OCI-LY1 (cell line): ENCODE measurements around the gene HLA-DMB.

Source experiments
- H2AFZ ChIP-seq: fragments of 200-600 bp; sonication (generic), shearing (Covaris generic); 2 replicates; pipeline ENCODE4 v1.6.0; 2014; ENCODE audit warnings: antibody characterized with exemption, mild to moderate bottlenecking, low read length
- H3F3A ChIP-seq: fragments of 200-600 bp; sonication (generic), shearing (Covaris generic); 2 replicates; pipeline ENCODE4 v1.6.0; 2014; ENCODE audit warnings: mild to moderate bottlenecking, antibody characterized with exemption, low read length, moderate library complexity; ENCODE audit not compliant: insufficient read depth
- H3K27ac ChIP-seq: fragments of 200-600 bp; sonication (generic); 2 replicates; pipeline ENCODE4 v1.5.1; 2014; ENCODE audit warnings: low read length, mixed run types, mild to moderate bottlenecking, low read depth; ENCODE audit not compliant: poor library complexity, severe bottlenecking
- H3K27me3 ChIP-seq: fragments of 200-600 bp; sonication (generic); 2 replicates; pipeline ENCODE4 v1.6.0; 2014; ENCODE audit warnings: antibody characterized with exemption, mild to moderate bottlenecking, low read length, moderate library complexity; ENCODE audit not compliant: insufficient read depth
- H3K36me3 ChIP-seq: fragments of 200-600 bp; sonication (generic); 2 replicates; pipeline ENCODE4 v1.6.1; 2014; ENCODE audit warnings: mild to moderate bottlenecking, antibody characterized with exemption, low read length, moderate library complexity, mixed read lengths; ENCODE audit not compliant: insufficient read depth
- H3K4me1 ChIP-seq: fragments of 200-600 bp; sonication (generic); 2 replicates; pipeline ENCODE4 v1.5.1; 2014; ENCODE audit warnings: mild to moderate bottlenecking, low read length, moderate library complexity; ENCODE audit not compliant: insufficient read depth, severe bottlenecking
- H3K4me2 ChIP-seq: fragments of 200-600 bp; sonication (generic), shearing (Covaris generic); 2 replicates; pipeline ENCODE4 v1.6.1; 2014; ENCODE audit warnings: low read length
- H3K4me3 ChIP-seq: fragments of 200-600 bp; sonication (generic); 2 replicates; pipeline ENCODE4 v1.5.1; 2014; ENCODE audit warnings: low read length, low read depth, mild to moderate bottlenecking, mixed read lengths; ENCODE audit not compliant: poor library complexity, severe bottlenecking
- H3K79me2 ChIP-seq: fragments of 200-600 bp; shearing (Covaris generic); 2 replicates; pipeline ENCODE4 v1.6.1; 2016; ENCODE audit warnings: mixed run types, low read length, mixed read lengths; ENCODE audit not compliant: insufficient read depth
- H3K9ac ChIP-seq: fragments of 200-600 bp; sonication (generic), shearing (Covaris generic); 2 replicates; pipeline ENCODE4 v1.6.1; 2014; ENCODE audit warnings: mild to moderate bottlenecking, low read length, mixed read lengths
- H3K9me2 ChIP-seq: fragments of 200-600 bp; sonication (generic), shearing (Covaris generic); 2 replicates; pipeline ENCODE4 v1.6.1; 2014; ENCODE audit warnings: low read depth, mild to moderate bottlenecking, low read length, mixed read lengths
- H3K9me3 ChIP-seq: fragments of 200-600 bp; shearing (Covaris generic); 2 replicates; pipeline ENCODE4 v1.6.1; 2014; ENCODE audit warnings: low read length, mixed read lengths
- H4K20me1 ChIP-seq: fragments of 200-600 bp; sonication (generic), shearing (Covaris generic); 2 replicates; pipeline ENCODE4 v1.6.0; 2016; ENCODE audit warnings: mild to moderate bottlenecking, low read length; ENCODE audit not compliant: insufficient read depth
- EZH2 ChIP-seq: fragments of 200-600 bp; sonication (generic), shearing (Covaris generic); IDR thresholded peaks from 2 replicates; pipeline ENCODE4 v1.8.0; 2017; ENCODE audit warnings: borderline replicate concordance, mixed run types, mild to moderate bottlenecking, antibody characterized with exemption, low read length, moderate library complexity, mixed read lengths
- TF ChIP-seq, protein P1 (sequence below): fragments of 200-600 bp; sonication (generic), shearing (Covaris generic); IDR thresholded peaks from 2 replicates; pipeline ENCODE4 v1.5.1; 2017; ENCODE audit warnings: mild to moderate bottlenecking, antibody characterized with exemption, low read length, moderate library complexity, mixed read lengths

Gene HLA-DMB

GRCh38 chr6:32888576-32888975, 52.3 kb downstream of the HLA-DMB start:
- H2AFZ ChIP-seq: no peak overlapping the region
- H3K9ac ChIP-seq: no peak overlapping the region
- no peaks in the 10 kb centered on the region for H3K9me3 ChIP-seq
- no peak overlapping the region for H3K4me2 ChIP-seq
- no peak overlapping the region for H3K4me3 ChIP-seq
- H4K20me1 ChIP-seq: no peaks in the 10 kb centered on the region
- 0 out of 2 replicates have a peak, but pooled peaks cover 5% of the 10 kb centered on the region for H3F3A ChIP-seq
- no peak overlapping the region for H3K27ac ChIP-seq
- H3K79me2 ChIP-seq: no peaks in the 10 kb centered on the region
- no peaks in the 10 kb centered on the region for H3K27me3 ChIP-seq
- no peak for TF ChIP-seq EZH2
- TF ChIP-seq, protein P1, sequence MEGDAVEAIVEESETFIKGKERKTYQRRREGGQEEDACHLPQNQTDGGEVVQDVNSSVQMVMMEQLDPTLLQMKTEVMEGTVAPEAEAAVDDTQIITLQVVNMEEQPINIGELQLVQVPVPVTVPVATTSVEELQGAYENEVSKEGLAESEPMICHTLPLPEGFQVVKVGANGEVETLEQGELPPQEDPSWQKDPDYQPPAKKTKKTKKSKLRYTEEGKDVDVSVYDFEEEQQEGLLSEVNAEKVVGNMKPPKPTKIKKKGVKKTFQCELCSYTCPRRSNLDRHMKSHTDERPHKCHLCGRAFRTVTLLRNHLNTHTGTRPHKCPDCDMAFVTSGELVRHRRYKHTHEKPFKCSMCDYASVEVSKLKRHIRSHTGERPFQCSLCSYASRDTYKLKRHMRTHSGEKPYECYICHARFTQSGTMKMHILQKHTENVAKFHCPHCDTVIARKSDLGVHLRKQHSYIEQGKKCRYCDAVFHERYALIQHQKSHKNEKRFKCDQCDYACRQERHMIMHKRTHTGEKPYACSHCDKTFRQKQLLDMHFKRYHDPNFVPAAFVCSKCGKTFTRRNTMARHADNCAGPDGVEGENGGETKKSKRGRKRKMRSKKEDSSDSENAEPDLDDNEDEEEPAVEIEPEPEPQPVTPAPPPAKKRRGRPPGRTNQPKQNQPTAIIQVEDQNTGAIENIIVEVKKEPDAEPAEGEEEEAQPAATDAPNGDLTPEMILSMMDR: no peak
- H3K4me1 ChIP-seq: peaks cover 51% of the 10 kb centered on the region
- no peaks in the 10 kb centered on the region for H3K9me2 ChIP-seq
- no peaks in the 10 kb centered on the region for H3K36me3 ChIP-seq

- Histone ChIP-seq H4K20me1 (no peaks in the 10 kb centered on the region), H3F3A (no peaks in the 10 kb centered on the region), H3K9ac (no peak overlapping the region), H3K9me3 (no peaks in the 10 kb centered on the region), H3K36me3 (no peaks in the 10 kb centered on the region), H3K27me3 (no peaks in the 10 kb centered on the region), H3K79me2 (no peaks in the 10 kb centered on the region), H3K27ac (peak overlapping the region; percentile 13), H3K4me1 (peaks cover 41% of the 10 kb centered on the region), H3K9me2 (no peaks in the 10 kb centered on the region), H3K4me3 (no peak overlapping the region), H2AFZ (0 out of 2 replicates have a peak overlapping the region, but pooled peaks have one; percentile 38), H3K4me2 (no peak overlapping the region)
- TF ChIP-seq, protein P1: no peak
- no peak for TF ChIP-seq EZH2
Measured at GRCh38 chr6:32887616-32888015, 53.2 kb downstream of the HLA-DMB start.

- no peaks in the 10 kb centered on the region for H3K27me3 ChIP-seq
- H3K36me3 ChIP-seq: no peaks in the 10 kb centered on the region
- H3K4me3 ChIP-seq: no peak overlapping the region
- H3K9ac ChIP-seq: no peak overlapping the region
- no peaks in the 10 kb centered on the region for H3F3A ChIP-seq
- H3K4me2 ChIP-seq: no peak overlapping the region
- peaks cover 35% of the 10 kb centered on the region for H3K4me1 ChIP-seq
- no peaks in the 10 kb centered on the region for H3K9me3 ChIP-seq
- H3K79me2 ChIP-seq: no peaks in the 10 kb centered on the region
- H3K9me2 ChIP-seq: no peaks in the 10 kb centered on the region
- TF ChIP-seq EZH2: no peak
- TF ChIP-seq, protein P1: no peak
- H2AFZ ChIP-seq: no peak overlapping the region
- H4K20me1 ChIP-seq: no peaks in the 10 kb centered on the region
- H3K27ac ChIP-seq: no peak overlapping the region
Measured at GRCh38 chr6:32886681-32887383, 54.0 kb downstream of the HLA-DMB start.
